H9 (cell line): Measurements from ENCODE around the gene OOSP4B. TPM values are rescaled to one million over a fixed set of nuclear protein-coding genes. Genes with fewer than 3 reads are reported as not detected.

Experiments used
- DNase-seq: peaks from one replicate; pipeline ENCODE4 v3.0.0-alpha.2; 2017
- H2AFZ ChIP-seq: one replicate; pipeline ENCODE4 v1.6.1; 2013; ENCODE audit warnings: mild to moderate bottlenecking, low read length, control low read depth, moderate library complexity
- H2AK5ac ChIP-seq: 2 replicates; pipeline ENCODE4 v1.6.1; 2013; ENCODE audit warnings: low read length, control low read depth, mixed read lengths; ENCODE audit not compliant: insufficient read length
- H2BK120ac ChIP-seq: one replicate; pipeline ENCODE4 v1.6.1; 2013; ENCODE audit warnings: low read depth, mild to moderate bottlenecking, low read length, control low read depth, inconsistent platforms; ENCODE audit not compliant: poor library complexity, severe bottlenecking
- H2BK12ac ChIP-seq: 2 replicates; pipeline ENCODE4 v1.6.1; 2013; ENCODE audit warnings: low read length, control low read depth, mixed read lengths, low read depth; ENCODE audit not compliant: insufficient read length
- H2BK15ac ChIP-seq: 2 replicates; pipeline ENCODE4 v1.6.1; 2013; ENCODE audit warnings: low read depth, low read length, control low read depth
- H2BK20ac ChIP-seq: one replicate; pipeline ENCODE4 v1.6.1; 2013; ENCODE audit warnings: low read depth, mild to moderate bottlenecking, low read length, control low read depth, inconsistent platforms; ENCODE audit not compliant: poor library complexity, severe bottlenecking
- H2BK5ac ChIP-seq: 2 replicates; pipeline ENCODE4 v1.6.1; 2013; ENCODE audit warnings: low read length, control low read depth, mixed read lengths; ENCODE audit not compliant: insufficient read length
- H3K14ac ChIP-seq: 2 replicates; pipeline ENCODE4 v1.6.1; 2013; ENCODE audit warnings: low read length, control low read depth; ENCODE audit not compliant: insufficient read depth
- H3K18ac ChIP-seq: 2 replicates; pipeline ENCODE4 v1.6.1; 2013; ENCODE audit warnings: low read depth, mild to moderate bottlenecking, mixed read lengths, low read length, control low read depth; ENCODE audit not compliant: insufficient read length
- H3K23ac ChIP-seq: 2 replicates; pipeline ENCODE4 v1.6.1; 2013; ENCODE audit warnings: low read length, control low read depth, mixed read lengths, low read depth; ENCODE audit not compliant: insufficient read length
- H3K23me2 ChIP-seq: 2 replicates; pipeline ENCODE4 v1.6.1; 2013; ENCODE audit warnings: low read depth, mild to moderate bottlenecking, mixed read lengths, low read length, control low read depth; ENCODE audit not compliant: insufficient read length, poor library complexity, severe bottlenecking
- H3K27ac ChIP-seq: 2 replicates; pipeline ENCODE4 v1.5.1; 2013; ENCODE audit warnings: low read length, control low read depth, mixed read lengths, low read depth; ENCODE audit not compliant: insufficient read length
- H3K27me3 ChIP-seq: 2 replicates; pipeline ENCODE4 v1.6.1; 2013; ENCODE audit warnings: low read length, control low read depth, inconsistent platforms; ENCODE audit not compliant: insufficient read depth
- H3K4ac ChIP-seq: 2 replicates; pipeline ENCODE4 v1.6.1; 2013; ENCODE audit warnings: low read depth, mild to moderate bottlenecking, control low read depth, inconsistent platforms, low read length, moderate library complexity
- H3K4me1 ChIP-seq: 2 replicates; pipeline ENCODE4 v1.6.1; 2013; ENCODE audit warnings: low read length, control low read depth, inconsistent platforms; ENCODE audit not compliant: insufficient read depth
- H3K4me2 ChIP-seq: 2 replicates; pipeline ENCODE4 v1.6.1; 2013; ENCODE audit warnings: low read length, control low read depth, mixed read lengths; ENCODE audit not compliant: insufficient read length, insufficient read depth
- H3K56ac ChIP-seq: 2 replicates; pipeline ENCODE4 v1.6.1; 2013; ENCODE audit warnings: low read depth, mild to moderate bottlenecking, mixed read lengths, low read length, control low read depth; ENCODE audit not compliant: insufficient read length
- H3K79me1 ChIP-seq: 2 replicates; pipeline ENCODE4 v1.6.1; 2013; ENCODE audit warnings: low read depth, mild to moderate bottlenecking, moderate library complexity, low read length, control low read depth, inconsistent platforms; ENCODE audit not compliant: insufficient read depth, poor library complexity, severe bottlenecking
- H3K79me2 ChIP-seq: 2 replicates; pipeline ENCODE4 v1.6.1; 2013; ENCODE audit warnings: low read length, control low read depth, inconsistent platforms; ENCODE audit not compliant: insufficient read depth
- H3K9ac ChIP-seq: 2 replicates; pipeline ENCODE4 v1.6.1; 2013; ENCODE audit warnings: low read length, control low read depth, mixed read lengths; ENCODE audit not compliant: insufficient read length; ENCODE audit errors: extremely low read depth
- H3K9me3 ChIP-seq: one replicate; pipeline ENCODE4 v1.6.1; 2013; ENCODE audit warnings: low read depth, low read length, inconsistent platforms; ENCODE audit not compliant: control insufficient read depth
- H3T11ph ChIP-seq: one replicate; pipeline ENCODE4 v1.6.1; 2013; ENCODE audit warnings: mild to moderate bottlenecking, low read length, control low read depth, inconsistent platforms
- H4K20me1 ChIP-seq: one replicate; pipeline ENCODE4 v1.6.1; 2013; ENCODE audit not compliant: control insufficient read depth, insufficient read length, insufficient read depth
- H4K5ac ChIP-seq: 2 replicates; pipeline ENCODE4 v1.6.1; 2013; ENCODE audit warnings: low read depth, mild to moderate bottlenecking, mixed read lengths, low read length, control low read depth; ENCODE audit not compliant: insufficient read length
- H4K8ac ChIP-seq: replicated peaks from 2 replicates; pipeline ENCODE4 v1.6.1; 2013; ENCODE audit warnings: low read length, control low read depth, mixed read lengths, low read depth; ENCODE audit not compliant: insufficient read length
- H4K91ac ChIP-seq: 2 replicates; pipeline ENCODE4 v1.6.1; 2013; ENCODE audit warnings: low read depth, mild to moderate bottlenecking, moderate library complexity, mixed read lengths, low read length, control low read depth; ENCODE audit not compliant: insufficient read length
- H3K27ac Mint-ChIP-seq, 3 experiments: 2 replicates in 2 of 3; 3 replicates in 1 of 3; pipeline ENCODE4 v1.8.0; 2020 to 2021; ENCODE audit warnings: mixed read lengths in 3 of 3, mild to moderate bottlenecking in 1 of 3, moderate library complexity in 1 of 3
- H3K27me3 Mint-ChIP-seq: 2 replicates; pipeline ENCODE4 v1.8.0; 2021; ENCODE audit warnings: low read depth, mild to moderate bottlenecking, moderate library complexity, mixed read lengths
- H3K36me3 Mint-ChIP-seq, 3 experiments: 2 replicates in 2 of 3; 3 replicates in 1 of 3; pipeline ENCODE4 v1.8.0; 2020 to 2021; ENCODE audit warnings: low read depth in 3 of 3, mixed read lengths in 3 of 3; ENCODE audit not compliant: insufficient read depth in 1 of 3
- H3K4me1 Mint-ChIP-seq, 2 experiments: 2 replicates each; pipeline ENCODE4 v1.8.0; 2020; ENCODE audit warnings: mixed read lengths in 2 of 2
- H3K4me3 Mint-ChIP-seq, 2 experiments: 2 replicates in 1 of 2; 3 replicates in 1 of 2; pipeline ENCODE4 v1.8.0; 2020 to 2021; ENCODE audit warnings: mild to moderate bottlenecking in 2 of 2, mixed read lengths in 2 of 2, moderate library complexity in 1 of 2
- H3K9me3 Mint-ChIP-seq, 2 experiments: 2 replicates in 1 of 2; 3 replicates in 1 of 2; pipeline ENCODE4 v1.8.0; 2020; ENCODE audit warnings: mild to moderate bottlenecking in 2 of 2, mixed read lengths in 2 of 2, moderate library complexity in 1 of 2
- WGBS: extraction: QIAGEN DNeasy Blood & Tissue Kit; methylation state at CpG from one replicate; pipeline ENCODE4 v1.1.7; 2013; ENCODE audit warnings: missing lambda C conversion rate, low lambda C conversion rate, mixed read lengths; ENCODE audit not compliant: insufficient read length; ENCODE audit errors: extremely low coverage; 5-methylcytosine and 5-hydroxymethylcytosine counted together
- total RNA-seq: library from RNA; stranded (reverse); gene quantifications from 2 replicates; pipeline ENCODE4 v1.2.1, GENCODE V29; 2021
- TF ChIP-seq, protein P1 (sequence below): fragments of 200-600 bp; sonication (generic); conservative IDR thresholded peaks from 3 replicates; pipeline ENCODE4 v1.8.0; 2021; ENCODE audit warnings: antibody characterized with exemption, mild to moderate bottlenecking

The OOSP4B gene
- total RNA-seq, 1 experiment from 2014 or later: not detected

DNA sequence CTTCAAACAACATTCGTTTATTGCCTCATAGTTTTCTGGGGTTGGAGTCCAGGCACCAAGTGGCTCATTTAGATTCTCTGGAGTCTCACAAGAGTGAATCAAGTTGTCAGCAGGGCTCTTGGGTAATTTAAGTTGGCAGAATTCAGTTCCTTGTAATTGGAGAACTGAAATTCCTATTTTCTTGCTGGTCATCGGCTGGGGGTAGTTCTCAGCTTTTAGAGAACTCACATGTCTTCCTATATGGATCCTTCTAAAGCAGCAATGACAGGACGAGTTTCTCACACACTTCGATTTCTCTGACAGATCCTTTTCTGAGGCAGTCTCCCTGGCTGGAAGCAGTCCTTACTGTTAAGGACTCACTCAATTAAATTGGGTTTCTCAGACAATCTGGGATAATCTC is 17.3 kb upstream of the OOSP4B start:
- no peaks in the 10 kb centered on the region for H3K79me2 ChIP-seq
- H2BK20ac ChIP-seq: no peak overlapping the region
- no peaks in the 10 kb centered on the region for H3K9me3 ChIP-seq
- H3K27ac ChIP-seq: no peak overlapping the region
- no peak overlapping the region for H3K56ac ChIP-seq
- H3K9me3 Mint-ChIP-seq: no peaks in the 10 kb centered on the region
- no peak overlapping the region for H4K5ac ChIP-seq
- no peaks in the 10 kb centered on the region for H3K27me3 Mint-ChIP-seq
- no peaks in the 10 kb centered on the region for H3K79me1 ChIP-seq
- H2BK15ac ChIP-seq: no peak overlapping the region
- no peak overlapping the region for H3K18ac ChIP-seq
- H2BK12ac ChIP-seq: no peak overlapping the region
- no peak overlapping the region for H3K4me2 ChIP-seq
- no peak overlapping the region for H2BK120ac ChIP-seq
- H3K27ac Mint-ChIP-seq: no peak overlapping the region
- H3K9ac ChIP-seq: no peak overlapping the region
- H2AK5ac ChIP-seq: no peak overlapping the region
- no peak overlapping the region for H4K91ac ChIP-seq
- no peak overlapping the region for H2BK5ac ChIP-seq
- no peak overlapping the region for H3K4ac ChIP-seq
- H3K4me1 Mint-ChIP-seq: peaks cover 5% of the 10 kb centered on the region in 2 experiments; a peak in 3 of 4 replicates
- no peaks in the 10 kb centered on the region for H3K4me1 ChIP-seq
- no peak overlapping the region for H3K4me3 Mint-ChIP-seq
- no CpG with 5 or more reads among the region's 4 CpGs for WGBS
- no peaks in the 10 kb centered on the region for H3K36me3 Mint-ChIP-seq
- DNase-seq: no peak
- H3K23ac ChIP-seq: no peak overlapping the region
- H3K27me3 ChIP-seq: no peaks in the 10 kb centered on the region
- TF ChIP-seq, protein P1, sequence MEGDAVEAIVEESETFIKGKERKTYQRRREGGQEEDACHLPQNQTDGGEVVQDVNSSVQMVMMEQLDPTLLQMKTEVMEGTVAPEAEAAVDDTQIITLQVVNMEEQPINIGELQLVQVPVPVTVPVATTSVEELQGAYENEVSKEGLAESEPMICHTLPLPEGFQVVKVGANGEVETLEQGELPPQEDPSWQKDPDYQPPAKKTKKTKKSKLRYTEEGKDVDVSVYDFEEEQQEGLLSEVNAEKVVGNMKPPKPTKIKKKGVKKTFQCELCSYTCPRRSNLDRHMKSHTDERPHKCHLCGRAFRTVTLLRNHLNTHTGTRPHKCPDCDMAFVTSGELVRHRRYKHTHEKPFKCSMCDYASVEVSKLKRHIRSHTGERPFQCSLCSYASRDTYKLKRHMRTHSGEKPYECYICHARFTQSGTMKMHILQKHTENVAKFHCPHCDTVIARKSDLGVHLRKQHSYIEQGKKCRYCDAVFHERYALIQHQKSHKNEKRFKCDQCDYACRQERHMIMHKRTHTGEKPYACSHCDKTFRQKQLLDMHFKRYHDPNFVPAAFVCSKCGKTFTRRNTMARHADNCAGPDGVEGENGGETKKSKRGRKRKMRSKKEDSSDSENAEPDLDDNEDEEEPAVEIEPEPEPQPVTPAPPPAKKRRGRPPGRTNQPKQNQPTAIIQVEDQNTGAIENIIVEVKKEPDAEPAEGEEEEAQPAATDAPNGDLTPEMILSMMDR: no peak
- no peaks in the 10 kb centered on the region for H3K23me2 ChIP-seq
- H3T11ph ChIP-seq: no peak overlapping the region
- H3K14ac ChIP-seq: no peak overlapping the region
- H4K8ac ChIP-seq: no peak overlapping the region
- no peak overlapping the region for H2AFZ ChIP-seq
- no peaks in the 10 kb centered on the region for H4K20me1 ChIP-seq
